ENCODE results near the gene TRIM63. TPM values are rescaled to one million over a fixed set of nuclear protein-coding genes. Genes with fewer than 3 reads are reported as not detected.

Gene TRIM63
- total RNA-seq, 1 experiment from 2014 or later = not detected

DNA sequence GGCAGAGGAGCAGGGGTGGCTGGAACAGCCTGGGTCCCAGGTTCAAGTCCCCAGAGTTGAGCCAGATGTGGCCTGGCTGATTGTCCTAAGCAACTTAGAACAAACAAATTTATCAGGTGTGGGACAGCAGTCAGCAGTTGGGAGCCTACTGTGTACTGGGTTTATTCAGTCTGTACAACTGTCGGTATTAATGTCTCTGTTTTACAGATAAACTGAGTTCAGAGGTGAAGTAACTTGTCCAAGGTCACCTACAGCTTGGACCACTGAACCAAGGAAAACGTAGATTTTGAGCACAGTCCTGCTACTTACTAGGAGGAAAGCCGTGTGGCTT is 14.6 kb upstream of the TRIM63 start:
- Histone ChIP-seq H3K9me2 (replicated peaks; ENCODE audit: low read length) (no peaks in the 10 kb centered on the region), H3K36me3 (ENCODE audit: low read depth, low read length) (no peaks in the 10 kb centered on the region), H3K4me3 (ENCODE audit: low read length) (no peak overlapping the region), H3K9me3 (ENCODE audit: low read length) (no peaks in the 10 kb centered on the region), H3K79me2 (ENCODE audit: low read length) (no peaks in the 10 kb centered on the region), H4K20me1 (ENCODE audit: low read length) (no peaks in the 10 kb centered on the region), H3K9ac (ENCODE audit: low read length) (no peak overlapping the region), H2AFZ (ENCODE audit: low read length) (no peak overlapping the region), H3K27me3 (ENCODE audit: low read length) (no peaks in the 10 kb centered on the region), H3K4me2 (ENCODE audit: low read length) (no peak overlapping the region), H3K27ac (ENCODE audit: low read length) (no peak overlapping the region), H3F3A (ENCODE audit: low read length, unreplicated experiment) (no peaks in the 10 kb centered on the region), H3K4me1 (ENCODE audit: insufficient read depth, low read length) (peaks cover 29% of the 10 kb centered on the region)
- intact Hi-C loops (cut with micrococcal nuclease) = no loop called here
- BruUV-seq (replicated peaks) = no TSS peak
- no peak for DNase-seq
- POLR2A ChIA-PET (ENCODE audit: unreplicated experiment) = no interaction called here
- CTCF ChIA-PET = no interaction called here
- TF ChIP-seq EZH2phosphoT487 (IDR thresholded peaks at IDR 0.05; ENCODE audit: borderline replicate concordance, low read length) (no peak), EZH2 (IDR thresholded peaks at IDR 0.05; ENCODE audit: low read length, unreplicated experiment) (no peak)
- TF ChIP-seq, protein P1, sequence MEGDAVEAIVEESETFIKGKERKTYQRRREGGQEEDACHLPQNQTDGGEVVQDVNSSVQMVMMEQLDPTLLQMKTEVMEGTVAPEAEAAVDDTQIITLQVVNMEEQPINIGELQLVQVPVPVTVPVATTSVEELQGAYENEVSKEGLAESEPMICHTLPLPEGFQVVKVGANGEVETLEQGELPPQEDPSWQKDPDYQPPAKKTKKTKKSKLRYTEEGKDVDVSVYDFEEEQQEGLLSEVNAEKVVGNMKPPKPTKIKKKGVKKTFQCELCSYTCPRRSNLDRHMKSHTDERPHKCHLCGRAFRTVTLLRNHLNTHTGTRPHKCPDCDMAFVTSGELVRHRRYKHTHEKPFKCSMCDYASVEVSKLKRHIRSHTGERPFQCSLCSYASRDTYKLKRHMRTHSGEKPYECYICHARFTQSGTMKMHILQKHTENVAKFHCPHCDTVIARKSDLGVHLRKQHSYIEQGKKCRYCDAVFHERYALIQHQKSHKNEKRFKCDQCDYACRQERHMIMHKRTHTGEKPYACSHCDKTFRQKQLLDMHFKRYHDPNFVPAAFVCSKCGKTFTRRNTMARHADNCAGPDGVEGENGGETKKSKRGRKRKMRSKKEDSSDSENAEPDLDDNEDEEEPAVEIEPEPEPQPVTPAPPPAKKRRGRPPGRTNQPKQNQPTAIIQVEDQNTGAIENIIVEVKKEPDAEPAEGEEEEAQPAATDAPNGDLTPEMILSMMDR (conservative IDR thresholded peaks at IDR 0.05; ENCODE audit: low read depth, low read length) = no peak
- no peak for ATAC-seq

DNA sequence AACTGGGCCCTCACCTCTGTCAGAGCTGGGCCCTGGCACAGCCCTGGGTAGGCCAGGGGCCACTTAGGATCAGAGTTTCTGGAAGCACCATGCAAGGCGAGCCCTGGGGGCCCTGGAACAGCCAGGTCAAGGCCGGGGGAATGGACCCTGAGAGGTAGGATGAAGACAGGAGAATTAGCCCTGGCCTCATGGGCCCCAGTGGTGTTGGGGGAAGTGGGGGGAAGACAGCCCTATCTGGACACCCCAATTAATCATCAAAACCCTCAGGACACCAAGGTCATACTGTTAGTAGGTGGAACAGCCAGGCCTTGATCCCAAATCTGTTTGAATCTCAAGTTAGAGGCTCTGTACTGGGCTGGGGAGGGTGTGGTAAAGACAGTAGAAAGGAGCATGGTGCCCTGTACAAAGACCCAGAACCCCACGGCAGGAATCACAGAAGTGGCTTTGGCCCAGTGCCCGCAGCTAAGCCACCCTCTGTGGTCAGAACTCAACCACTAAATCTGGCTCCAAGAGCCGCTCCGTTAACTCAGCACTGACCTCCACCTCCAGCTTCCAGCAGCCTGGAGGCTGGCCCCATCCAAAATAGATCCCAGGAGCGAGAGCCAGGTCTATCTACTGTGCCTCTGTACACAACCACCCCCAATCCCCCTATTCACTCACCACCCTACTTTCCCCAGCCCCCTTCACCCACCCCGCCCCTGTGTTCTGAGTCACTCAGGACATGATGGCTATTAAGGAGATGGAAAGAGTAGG is 14.0 kb upstream of the TRIM63 start:
- no peaks in the 10 kb centered on the region for H3K27me3 ChIP-seq (ENCODE audit: low read length)
- H4K20me1 ChIP-seq (ENCODE audit: low read length) = no peaks in the 10 kb centered on the region
- no peaks in the 10 kb centered on the region for H3K9me3 ChIP-seq (ENCODE audit: low read length)
- no peak overlapping the region for H3K27ac ChIP-seq (ENCODE audit: low read length)
- intact Hi-C loops (cut with micrococcal nuclease) = no loop called here
- no TSS peak for BruUV-seq (replicated peaks)
- H3K9ac ChIP-seq (ENCODE audit: low read length) = no peak overlapping the region
- no peak overlapping the region for H2AFZ ChIP-seq (ENCODE audit: low read length)
- POLR2A ChIA-PET (ENCODE audit: unreplicated experiment) = no interaction called here
- H3K9me2 ChIP-seq (replicated peaks; ENCODE audit: low read length) = no peaks in the 10 kb centered on the region
- H3K79me2 ChIP-seq (ENCODE audit: low read length) = no peaks in the 10 kb centered on the region
- ATAC-seq (no peak), DNase-seq (no peak)
- peaks cover 29% of the 10 kb centered on the region for H3K4me1 ChIP-seq (ENCODE audit: insufficient read depth, low read length)
- H3K4me2 ChIP-seq (ENCODE audit: low read length) = no peak overlapping the region
- no peak for TF ChIP-seq EZH2 (IDR thresholded peaks at IDR 0.05; ENCODE audit: low read length, unreplicated experiment)
- TF ChIP-seq, protein P1 (conservative IDR thresholded peaks at IDR 0.05; ENCODE audit: low read depth, low read length) = no peak
- TF ChIP-seq EZH2phosphoT487 (IDR thresholded peaks at IDR 0.05; ENCODE audit: borderline replicate concordance, low read length) = no peak
- H3K36me3 ChIP-seq (ENCODE audit: low read depth, low read length) = no peaks in the 10 kb centered on the region
- H3F3A ChIP-seq (ENCODE audit: low read length, unreplicated experiment) = no peaks in the 10 kb centered on the region
- no peak overlapping the region for H3K4me3 ChIP-seq (ENCODE audit: low read length)
- CTCF ChIA-PET = no interaction called here

DNA sequence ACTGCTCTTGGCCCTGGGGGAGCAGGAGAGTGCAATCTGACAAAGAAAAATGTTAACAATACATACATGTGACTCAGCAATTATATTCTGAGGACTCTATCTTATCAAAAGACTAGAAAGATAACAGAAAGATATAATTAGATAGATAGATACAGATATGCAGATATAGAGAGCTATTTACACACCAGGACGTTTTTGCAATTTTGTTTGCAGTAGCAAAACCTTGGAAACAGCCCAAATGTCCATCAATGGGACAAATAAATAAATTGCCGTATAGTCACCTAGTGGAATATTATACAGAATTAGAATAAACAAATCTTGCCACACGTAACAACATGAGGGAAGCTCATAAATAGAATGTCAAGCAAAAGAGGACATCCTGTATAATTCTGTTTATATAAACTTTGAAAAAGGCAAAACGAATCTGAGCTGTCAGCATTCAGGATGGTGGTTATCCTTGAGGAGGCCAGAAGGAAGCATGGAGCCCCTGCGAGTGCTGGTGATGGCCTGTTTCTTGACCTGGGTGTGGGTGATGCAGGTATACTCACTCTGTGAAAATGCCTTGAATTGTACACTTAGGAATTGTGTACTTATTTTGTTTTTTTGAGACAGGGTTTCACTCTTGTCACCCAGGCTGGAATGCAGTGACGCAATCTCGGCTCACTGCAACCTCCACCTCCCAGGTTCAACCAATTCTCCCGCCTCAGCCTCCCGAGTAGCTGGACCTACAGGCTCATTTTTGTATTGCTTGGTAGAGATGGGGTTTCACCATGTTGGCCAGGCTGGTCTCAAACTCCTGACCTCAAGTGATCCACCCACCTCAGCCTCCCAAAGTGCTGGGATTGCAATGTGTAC is 12.8 kb upstream of the TRIM63 start:
- Histone ChIP-seq H3K9me2 (replicated peaks; ENCODE audit: low read length) (no peaks in the 10 kb centered on the region), H3K9ac (ENCODE audit: low read length) (no peak overlapping the region), H3K4me1 (ENCODE audit: insufficient read depth, low read length) (peaks cover 29% of the 10 kb centered on the region), H3K36me3 (ENCODE audit: low read depth, low read length) (no peaks in the 10 kb centered on the region), H3F3A (ENCODE audit: low read length, unreplicated experiment) (no peaks in the 10 kb centered on the region), H3K9me3 (ENCODE audit: low read length) (no peaks in the 10 kb centered on the region), H3K4me2 (ENCODE audit: low read length) (no peak overlapping the region), H3K27me3 (ENCODE audit: low read length) (no peaks in the 10 kb centered on the region), H3K79me2 (ENCODE audit: low read length) (no peaks in the 10 kb centered on the region), H3K4me3 (ENCODE audit: low read length) (no peak overlapping the region), H4K20me1 (ENCODE audit: low read length) (no peaks in the 10 kb centered on the region), H3K27ac (ENCODE audit: low read length) (no peak overlapping the region), H2AFZ (ENCODE audit: low read length) (no peak overlapping the region)
- TF ChIP-seq EZH2 (IDR thresholded peaks at IDR 0.05; ENCODE audit: low read length, unreplicated experiment) = no peak
- TF ChIP-seq, protein P1 (conservative IDR thresholded peaks at IDR 0.05; ENCODE audit: low read depth, low read length) = no peak
- no peak for TF ChIP-seq EZH2phosphoT487 (IDR thresholded peaks at IDR 0.05; ENCODE audit: borderline replicate concordance, low read length)
- BruUV-seq (replicated peaks) = no TSS peak
- ATAC-seq (no peak), DNase-seq (no peak)
- intact Hi-C loops (cut with micrococcal nuclease) = no loop called here
- ChIA-PET CTCF (interaction anchor here (0.8 kb wide), 1 partner anchor 185 kb away, joined by 4 read pairs; no protein-coding TSS in a partner anchor), POLR2A (ENCODE audit: unreplicated experiment) (no interaction called here)

Data from PC-3 (cell line).